Thyroid gland (tissue), 4 donors: ENCODE measurements around the gene NUP43. TPM values are rescaled to one million over a fixed set of nuclear protein-coding genes. Genes with fewer than 3 reads are reported as not detected.

Source experiments
- DNase-seq, 2 donors: peaks; one replicate each; pipeline ENCODE4 v3.0.0-alpha.2; 2019
- H3K27ac ChIP-seq, 3 donors: fragments of 200-600 bp; sonication (generic); 1 replicate in 2 of 3; 2 replicates in 1 of 3; pipeline ENCODE4 v1.5.1; 2016 to 2019; ENCODE audit warnings: mild to moderate bottlenecking in 1 of 3, moderate library complexity in 1 of 3
- H3K27me3 ChIP-seq: fragments of 200-600 bp; sonication (generic); one replicate; pipeline ENCODE4 v1.5.1; 2019
- H3K36me3 ChIP-seq, 2 donors: fragments of 200-600 bp; sonication (generic); one replicate each; pipeline ENCODE4 v1.5.1; 2016 to 2019
- H3K4me1 ChIP-seq, 2 donors: fragments of 200-600 bp; sonication (generic); one replicate each; pipeline ENCODE4 v1.5.1; 2017 to 2019
- H3K4me3 ChIP-seq, 3 donors: fragments of 200-600 bp; sonication (generic); replicated peaks in 1 of 3; 1 replicate in 2 of 3; 2 replicates in 1 of 3; pipeline ENCODE4 v1.5.1; 2016; ENCODE audit warnings: mild to moderate bottlenecking in 1 of 3
- H3K9me3 ChIP-seq: fragments of 200-600 bp; sonication (generic); one replicate; pipeline ENCODE4 v1.5.1; 2017
- CTCF ChIP-seq, 6 experiments: fragments of 200-600 bp in 3 of 6; fragments of 450-650 bp in 3 of 6; sonication (generic) in 3 of 6; IDR thresholded peaks; one replicate each; pipeline ENCODE4 v1.5.1; 2016 to 2019; ENCODE audit warnings: antibody characterized with exemption in 6 of 6, mild to moderate bottlenecking in 2 of 6, inconsistent platforms in 1 of 6, moderate library complexity in 1 of 6
- POLR2A ChIP-seq, 2 donors: fragments of 450-650 bp; IDR thresholded peaks; one replicate each; pipeline ENCODE4 v1.6.1; 2017; ENCODE audit warnings: antibody characterized with exemption in 2 of 2, mild to moderate bottlenecking in 2 of 2, moderate library complexity in 1 of 2
- WGBS, 2 donors: methylation state at CpG; one replicate each; pipeline ENCODE4 v1.1.5; 2017; 5-methylcytosine and 5-hydroxymethylcytosine counted together
- intact Hi-C: fragments of 100-400 bp; cut with DNase I; formaldehyde crosslinking; loops from one replicate; pipeline ENCODE4 v1.15.1; 2023
- total RNA-seq, 4 donors: library from RNA; depleted of rRNA; stranded (reverse); fragments of >200 nt; gene quantifications; one replicate each; pipeline ENCODE4 v1.2.3, GENCODE V29; 2016

NUP43 gene
- total RNA-seq, 4 donors from 2014 or later, result 31.1 to 112 (median 53.7) TPM

GRCh38 chr6:149711711-149712110 lies 34.6 kb downstream of the NUP43 start:
- no peak for DNase-seq
- H3K27ac ChIP-seq, result no peak overlapping the region
- no peaks in the 10 kb centered on the region for H3K27me3 ChIP-seq
- H3K36me3 ChIP-seq, result no peaks in the 10 kb centered on the region
- no peaks in the 10 kb centered on the region for H3K9me3 ChIP-seq
- H3K4me1 ChIP-seq, result peaks cover 25 to 33% of the 10 kb centered on the region in 2 donors
- WGBS, 2 donors, result 95 to 97% methylated on average over 5 of the region's 5 CpGs
- intact Hi-C loops, result no loop called here
- no peak for TF ChIP-seq POLR2A (IDR thresholded peaks at IDR 0.05)
- no peak for TF ChIP-seq CTCF (IDR thresholded peaks at IDR 0.05)
- no peak overlapping the region for H3K4me3 ChIP-seq

GRCh38 chr6:149701714-149702113 lies 44.6 kb downstream of the NUP43 start:
- Histone ChIP-seq H3K4me3 (no peak overlapping the region), H3K27me3 (no peaks in the 10 kb centered on the region), H3K27ac (no peak overlapping the region), H3K4me1 (no peaks in the 10 kb centered on the region), H3K9me3 (no peaks in the 10 kb centered on the region), H3K36me3 (peaks cover 0 to 6% of the 10 kb centered on the region in 2 donors)
- TF ChIP-seq CTCF (IDR thresholded peaks at IDR 0.05) (no peak), POLR2A (IDR thresholded peaks at IDR 0.05) (no peak)
- no peak for DNase-seq
- WGBS, 2 donors, result 67 to 68% methylated on average over 7 of the region's 7 CpGs
- intact Hi-C loops, result no loop called here

GRCh38 chr6:149699150-149699549 lies 47.2 kb downstream of the NUP43 start:
- H3K4me1 ChIP-seq, result no peaks in the 10 kb centered on the region
- WGBS, 2 donors, result 93 to 96% methylated on average over 2 of the region's 2 CpGs
- H3K4me3 ChIP-seq, result no peak overlapping the region
- DNase-seq, result no peak
- H3K36me3 ChIP-seq, result peaks cover 0 to 10% of the 10 kb centered on the region in 2 donors
- H3K27me3 ChIP-seq, result no peaks in the 10 kb centered on the region
- intact Hi-C loops, result no loop called here
- TF ChIP-seq POLR2A (IDR thresholded peaks at IDR 0.05) (no peak), CTCF (IDR thresholded peaks at IDR 0.05) (no peak)
- no peaks in the 10 kb centered on the region for H3K9me3 ChIP-seq
- no peak overlapping the region for H3K27ac ChIP-seq

- DNase-seq, result no peak
- Histone ChIP-seq H3K4me3 (no peak overlapping the region), H3K9me3 (no peaks in the 10 kb centered on the region), H3K27ac (no peak overlapping the region), H3K27me3 (no peaks in the 10 kb centered on the region), H3K4me1 (no peaks in the 10 kb centered on the region), H3K36me3 (peaks cover 5 to 12% of the 10 kb centered on the region in 2 donors)
- intact Hi-C loops, result no loop called here
- TF ChIP-seq POLR2A (IDR thresholded peaks at IDR 0.05) (no peak), CTCF (IDR thresholded peaks at IDR 0.05) (no peak)
- WGBS, 2 donors, result 96 to 97% methylated on average over 2 of the region's 2 CpGs
Observed at GRCh38 chr6:149698175-149698574, 48.2 kb downstream of the NUP43 start.

GRCh38 chr6:149696901-149697300 lies 49.4 kb downstream of the NUP43 start:
- DNase-seq, result no peak
- intact Hi-C loops, result no loop called here
- 69 to 80% methylated on average over 1 of the region's 1 CpG for WGBS, 2 donors
- peaks cover 5 to 12% of the 10 kb centered on the region in 2 donors for H3K36me3 ChIP-seq
- H3K4me1 ChIP-seq, result no peaks in the 10 kb centered on the region
- no peak overlapping the region for H3K4me3 ChIP-seq
- no peak overlapping the region for H3K27ac ChIP-seq
- no peaks in the 10 kb centered on the region for H3K9me3 ChIP-seq
- no peaks in the 10 kb centered on the region for H3K27me3 ChIP-seq
- TF ChIP-seq CTCF (IDR thresholded peaks at IDR 0.05) (no peak), POLR2A (IDR thresholded peaks at IDR 0.05) (no peak)
